Nephron progenitor cell (in vitro differentiated cells): ENCODE data around the gene FUOM.

ENCODE experiments used
- DNase-seq: peaks from one replicate; pipeline ENCODE4 v3.0.0; 2021
- H3K27ac Mint-ChIP-seq: 2 replicates; pipeline ENCODE4 v1.8.0; 2021; ENCODE audit warnings: mild to moderate bottlenecking, moderate library complexity, mixed read lengths
- H3K27me3 Mint-ChIP-seq: 2 replicates; pipeline ENCODE4 v1.8.0; 2021; ENCODE audit warnings: mild to moderate bottlenecking, low read depth, mixed read lengths; ENCODE audit not compliant: poor library complexity
- H3K36me3 Mint-ChIP-seq: 2 replicates; pipeline ENCODE4 v1.8.0; 2021; ENCODE audit warnings: low read depth, mixed read lengths
- H3K4me1 Mint-ChIP-seq: 2 replicates; pipeline ENCODE4 v1.8.0; 2021; ENCODE audit warnings: mixed read lengths
- H3K4me3 Mint-ChIP-seq: 2 replicates; pipeline ENCODE4 v1.8.0; 2021; ENCODE audit warnings: mild to moderate bottlenecking, moderate library complexity, mixed read lengths
- H3K9me3 Mint-ChIP-seq: 2 replicates; pipeline ENCODE4 v1.8.0; 2021; ENCODE audit warnings: mild to moderate bottlenecking, moderate library complexity, mixed read lengths
- TF ChIP-seq, protein P1 (sequence below): fragments of 200-600 bp; sonication (generic); IDR thresholded peaks from 2 replicates; pipeline ENCODE4 v1.5.0; 2021; ENCODE audit warnings: antibody characterized with exemption

FUOM gene

DNA sequence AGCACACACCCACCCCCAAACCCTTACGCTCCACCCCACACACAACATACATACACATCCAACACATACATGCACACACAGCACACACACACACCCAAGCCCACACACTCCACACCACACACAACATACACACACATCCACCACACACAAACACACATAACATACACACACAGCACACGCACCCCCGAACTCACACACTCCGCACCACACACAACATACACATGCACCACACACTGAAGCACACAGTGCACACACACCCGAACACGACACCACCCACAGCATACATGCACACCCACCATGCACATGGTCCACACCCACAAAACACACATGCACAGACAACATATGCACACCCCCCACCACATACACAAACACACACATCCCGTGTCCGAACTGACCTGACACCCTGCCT is 8.7 kb downstream of the FUOM start:
- Mint-ChIP-seq H3K4me3 (no peak overlapping the region), H3K36me3 (no peaks in the 10 kb centered on the region), H3K9me3 (peaks cover 7% of the 10 kb centered on the region), H3K4me1 (peaks cover 6% of the 10 kb centered on the region), H3K27me3 (peaks cover 19% of the 10 kb centered on the region), H3K27ac (no peak overlapping the region)
- no peak for DNase-seq
- TF ChIP-seq, protein P1, sequence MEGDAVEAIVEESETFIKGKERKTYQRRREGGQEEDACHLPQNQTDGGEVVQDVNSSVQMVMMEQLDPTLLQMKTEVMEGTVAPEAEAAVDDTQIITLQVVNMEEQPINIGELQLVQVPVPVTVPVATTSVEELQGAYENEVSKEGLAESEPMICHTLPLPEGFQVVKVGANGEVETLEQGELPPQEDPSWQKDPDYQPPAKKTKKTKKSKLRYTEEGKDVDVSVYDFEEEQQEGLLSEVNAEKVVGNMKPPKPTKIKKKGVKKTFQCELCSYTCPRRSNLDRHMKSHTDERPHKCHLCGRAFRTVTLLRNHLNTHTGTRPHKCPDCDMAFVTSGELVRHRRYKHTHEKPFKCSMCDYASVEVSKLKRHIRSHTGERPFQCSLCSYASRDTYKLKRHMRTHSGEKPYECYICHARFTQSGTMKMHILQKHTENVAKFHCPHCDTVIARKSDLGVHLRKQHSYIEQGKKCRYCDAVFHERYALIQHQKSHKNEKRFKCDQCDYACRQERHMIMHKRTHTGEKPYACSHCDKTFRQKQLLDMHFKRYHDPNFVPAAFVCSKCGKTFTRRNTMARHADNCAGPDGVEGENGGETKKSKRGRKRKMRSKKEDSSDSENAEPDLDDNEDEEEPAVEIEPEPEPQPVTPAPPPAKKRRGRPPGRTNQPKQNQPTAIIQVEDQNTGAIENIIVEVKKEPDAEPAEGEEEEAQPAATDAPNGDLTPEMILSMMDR = no peak

GRCh38 chr10:133347710-133348517 is 9.9 kb downstream of the FUOM start:
- Mint-ChIP-seq H3K27me3 (peaks cover 27% of the 10 kb centered on the region), H3K4me1 (peaks cover 13% of the 10 kb centered on the region), H3K27ac (no peak overlapping the region), H3K36me3 (no peaks in the 10 kb centered on the region), H3K9me3 (peaks cover 7% of the 10 kb centered on the region), H3K4me3 (no peak overlapping the region)
- DNase-seq = no peak
- TF ChIP-seq, protein P1 = no peak

DNA sequence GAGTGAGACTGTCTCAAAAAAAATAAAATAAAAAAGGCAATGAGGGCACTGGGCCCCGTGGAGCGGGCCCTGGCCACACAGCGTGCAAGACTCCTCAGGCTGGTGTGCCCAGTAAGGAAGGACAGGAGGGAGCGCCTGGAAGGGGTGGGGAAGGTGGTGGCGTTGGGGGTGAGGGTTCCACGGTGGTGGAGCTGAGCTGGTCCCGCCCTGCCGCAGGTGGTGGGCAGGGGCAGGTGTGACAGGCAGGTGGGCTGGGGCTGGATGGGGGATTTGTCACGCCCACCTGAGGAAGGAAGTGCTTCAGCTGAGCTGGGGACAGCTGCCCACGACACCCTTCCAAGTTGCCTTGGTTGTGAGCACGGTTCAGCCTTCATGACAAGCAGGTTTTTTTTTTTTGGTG is 11.4 kb downstream of the FUOM start:
- H3K36me3 Mint-ChIP-seq = no peaks in the 10 kb centered on the region
- peaks cover 13% of the 10 kb centered on the region for H3K9me3 Mint-ChIP-seq
- no peak overlapping the region for H3K27ac Mint-ChIP-seq
- H3K27me3 Mint-ChIP-seq = peaks cover 37% of the 10 kb centered on the region
- DNase-seq = no peak
- TF ChIP-seq, protein P1 = no peak
- no peak overlapping the region for H3K4me3 Mint-ChIP-seq
- peaks cover 13% of the 10 kb centered on the region for H3K4me1 Mint-ChIP-seq

DNA sequence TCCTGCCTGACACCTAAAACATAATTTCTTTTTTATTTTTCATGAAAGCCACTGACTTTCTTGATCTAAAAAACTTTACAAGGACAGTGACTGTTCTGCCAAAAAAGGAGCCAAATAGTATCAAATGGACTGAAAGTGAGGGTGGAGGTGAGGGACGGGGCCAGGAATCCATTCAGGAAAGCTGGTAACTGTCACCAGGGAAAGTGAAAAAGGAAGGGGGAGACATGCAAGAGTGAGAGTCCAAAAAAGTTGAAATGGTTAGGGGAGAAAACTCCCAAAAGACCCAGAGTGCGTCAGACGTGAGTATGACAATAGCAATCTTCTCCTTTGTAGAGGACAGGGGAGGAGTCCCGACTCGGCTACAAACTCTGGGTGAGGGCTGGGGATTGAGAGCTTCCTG is 13.6 kb downstream of the FUOM start:
- peaks cover 39% of the 10 kb centered on the region for H3K27me3 Mint-ChIP-seq
- H3K36me3 Mint-ChIP-seq = no peaks in the 10 kb centered on the region
- H3K9me3 Mint-ChIP-seq = peaks cover 19% of the 10 kb centered on the region
- DNase-seq = no peak
- H3K4me1 Mint-ChIP-seq = peaks cover 11% of the 10 kb centered on the region
- no peak overlapping the region for H3K4me3 Mint-ChIP-seq
- TF ChIP-seq, protein P1 = no peak
- no peak overlapping the region for H3K27ac Mint-ChIP-seq

- DNase-seq = no peak
- H3K27ac Mint-ChIP-seq = no peak overlapping the region
- H3K36me3 Mint-ChIP-seq = no peaks in the 10 kb centered on the region
- peaks cover 39% of the 10 kb centered on the region for H3K27me3 Mint-ChIP-seq
- peaks cover 19% of the 10 kb centered on the region for H3K9me3 Mint-ChIP-seq
- H3K4me3 Mint-ChIP-seq = no peak overlapping the region
- TF ChIP-seq, protein P1 = no peak
- peaks cover 7% of the 10 kb centered on the region for H3K4me1 Mint-ChIP-seq
Observed at GRCh38 chr10:133343558-133343957, 14.3 kb downstream of the FUOM start.

DNA sequence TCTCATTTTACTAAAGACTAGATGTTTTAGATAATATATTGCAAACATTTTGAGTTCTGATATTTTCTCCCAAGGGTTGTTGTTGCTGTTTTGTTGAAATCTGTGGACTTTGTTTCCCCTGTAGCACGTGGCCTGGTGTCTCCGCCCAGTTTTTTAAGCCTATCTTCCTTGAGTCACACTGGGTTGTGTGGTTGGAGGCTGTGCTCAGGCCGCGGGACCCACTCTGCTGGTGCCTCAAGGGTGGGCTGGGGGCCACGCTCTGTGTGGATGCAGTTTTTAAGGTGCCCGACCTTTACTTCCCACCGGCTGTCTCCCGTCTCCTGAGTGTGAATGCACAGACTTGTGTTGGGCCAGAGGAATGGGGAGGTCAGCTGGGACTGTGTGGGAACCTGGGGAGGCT is 14.9 kb downstream of the FUOM start:
- Mint-ChIP-seq H3K4me3 (no peak overlapping the region), H3K27ac (no peak overlapping the region), H3K9me3 (peaks cover 19% of the 10 kb centered on the region), H3K27me3 (peaks cover 39% of the 10 kb centered on the region), H3K36me3 (no peaks in the 10 kb centered on the region), H3K4me1 (peaks cover 7% of the 10 kb centered on the region)
- DNase-seq = no peak
- TF ChIP-seq, protein P1 = no peak
